NCI-H226 (cell line): ENCODE data around the gene CPNE4.

ENCODE experiments used
- DNase-seq: peaks from one replicate; pipeline ENCODE4 v3.0.0-alpha.2; 2015

CPNE4 gene

DNA sequence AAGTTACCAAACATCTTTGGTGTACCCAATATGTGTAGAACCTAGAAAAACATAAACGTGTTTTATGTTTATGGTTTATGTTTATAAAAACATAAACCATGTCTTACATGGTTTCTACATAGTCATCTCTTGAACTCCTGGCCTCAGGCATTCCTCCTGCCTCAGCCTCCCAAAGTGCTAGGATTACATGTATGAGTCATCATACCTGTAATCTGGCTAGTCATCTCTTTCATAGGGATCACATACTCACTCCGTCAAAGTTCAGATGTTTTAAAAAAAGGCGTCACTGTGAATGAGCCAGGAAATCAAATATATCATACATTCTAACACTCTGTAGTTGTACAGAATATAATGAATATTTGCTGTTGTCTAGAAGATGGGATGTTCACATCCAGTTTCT lies 178.6 kb downstream of the CPNE4 start:
- DNase-seq, result no peak

DNA sequence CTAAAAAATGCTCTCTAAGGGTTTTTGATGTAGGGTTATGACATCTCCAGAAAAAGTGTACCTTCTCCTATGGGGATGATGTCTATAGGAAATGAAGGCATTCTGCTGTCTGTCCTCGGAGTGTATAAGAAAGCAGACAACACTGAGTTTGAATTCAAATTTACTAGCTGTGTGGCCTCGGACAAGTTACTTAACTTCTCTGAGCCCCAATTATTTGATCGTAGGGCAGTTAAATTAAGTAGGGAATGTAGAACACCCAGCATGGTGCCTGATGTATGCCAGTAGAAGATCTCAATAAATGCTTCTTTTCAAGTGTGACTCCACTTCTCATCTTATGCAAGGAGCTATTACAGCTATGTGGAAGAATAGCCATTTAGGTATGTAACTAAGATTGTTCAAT lies 184.6 kb downstream of the CPNE4 start:
- DNase-seq, result no peak

DNA sequence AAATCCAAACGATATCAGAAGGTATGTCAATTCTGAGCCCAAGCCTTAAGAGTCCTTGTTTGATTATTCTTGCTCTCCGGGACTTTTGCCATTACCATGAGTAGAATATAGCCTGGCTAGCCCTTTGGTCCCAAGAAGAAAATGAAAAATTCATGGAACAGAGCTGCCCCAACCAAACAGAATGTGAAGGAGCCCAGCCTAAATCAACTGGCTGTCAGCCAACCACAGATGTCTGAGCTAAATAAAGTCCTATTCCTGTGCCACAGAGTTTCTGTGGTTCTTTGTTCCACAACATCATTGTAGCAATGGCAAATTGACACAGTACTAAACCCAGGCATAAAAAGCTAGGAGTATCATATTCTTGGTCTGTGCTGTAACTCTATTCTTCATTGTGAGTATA lies 185.2 kb downstream of the CPNE4 start:
- no peak for DNase-seq

DNA sequence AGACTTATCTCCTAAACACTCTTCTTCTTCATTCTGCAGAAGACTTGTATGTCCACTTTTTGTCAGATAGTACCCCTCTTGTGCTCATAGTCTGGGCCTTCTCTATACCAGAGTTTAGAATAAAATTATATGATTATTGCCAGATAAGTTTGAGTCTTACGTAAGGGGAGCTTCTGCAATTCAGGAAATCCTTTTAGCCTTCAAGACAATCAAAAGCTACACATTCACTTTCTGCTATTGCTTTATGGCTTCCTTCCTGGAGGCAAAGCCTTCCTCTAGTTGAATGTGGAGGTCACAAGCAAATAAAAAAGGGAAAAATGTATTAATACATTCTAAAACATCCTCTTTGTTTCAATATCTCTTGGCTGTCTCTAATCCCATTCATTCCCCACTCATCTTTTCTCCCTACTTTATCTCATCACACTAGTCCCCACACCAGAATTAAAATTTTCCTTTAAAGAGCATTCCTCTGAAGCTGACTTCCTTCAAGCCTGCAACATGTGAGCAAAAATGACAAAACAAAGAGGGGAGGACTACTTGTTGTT lies 186.8 kb downstream of the CPNE4 start:
- no peak for DNase-seq

DNA sequence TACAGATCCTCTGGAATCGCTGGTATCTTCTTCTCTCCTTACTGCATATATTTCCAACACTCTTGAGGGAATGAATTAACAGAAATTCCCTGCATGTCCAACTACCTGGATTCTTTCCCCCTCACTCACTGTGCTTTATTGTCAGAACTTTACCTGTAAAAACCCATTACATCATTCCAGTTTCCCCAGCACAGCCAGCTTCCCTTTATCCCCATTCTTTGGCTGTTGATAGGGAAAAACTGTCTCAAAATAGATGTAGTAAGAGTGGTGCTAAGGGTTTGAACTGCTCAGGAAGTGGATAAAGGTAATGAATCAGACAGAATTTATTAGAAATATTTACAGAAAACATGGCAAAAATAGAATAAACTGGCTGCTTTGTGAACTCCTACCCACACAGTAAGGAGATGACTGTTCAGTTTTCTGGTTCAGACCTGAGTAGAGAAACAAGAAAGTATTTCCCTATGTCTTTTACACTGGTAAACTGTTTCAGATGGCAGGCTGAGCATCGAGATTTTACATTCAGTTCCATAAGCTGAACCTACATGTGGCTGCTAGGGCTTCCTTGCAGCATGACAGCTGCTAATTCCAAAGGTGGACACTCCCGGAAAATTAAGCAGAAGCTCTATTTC lies 188.4 kb downstream of the CPNE4 start:
- no peak for DNase-seq

DNA sequence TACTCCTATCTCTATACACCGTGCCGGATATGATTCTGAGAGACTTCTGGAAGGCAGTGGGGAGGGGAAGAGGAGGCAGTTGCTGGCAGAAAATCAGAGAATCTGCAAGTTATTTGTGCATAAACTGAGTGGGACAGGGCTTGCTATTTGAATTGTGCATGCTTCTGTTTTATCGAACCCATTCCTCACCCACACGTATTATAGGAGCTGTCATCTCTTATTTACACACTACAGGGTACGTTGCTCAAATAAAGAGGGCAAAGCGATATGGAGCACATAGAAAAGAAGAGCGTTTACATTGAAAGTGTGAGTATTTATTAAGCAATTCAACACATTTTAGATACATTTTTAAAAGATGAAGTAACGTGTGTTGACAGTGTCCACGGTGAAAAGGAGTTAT lies 191.6 kb downstream of the CPNE4 start:
- DNase-seq, result no peak

DNA sequence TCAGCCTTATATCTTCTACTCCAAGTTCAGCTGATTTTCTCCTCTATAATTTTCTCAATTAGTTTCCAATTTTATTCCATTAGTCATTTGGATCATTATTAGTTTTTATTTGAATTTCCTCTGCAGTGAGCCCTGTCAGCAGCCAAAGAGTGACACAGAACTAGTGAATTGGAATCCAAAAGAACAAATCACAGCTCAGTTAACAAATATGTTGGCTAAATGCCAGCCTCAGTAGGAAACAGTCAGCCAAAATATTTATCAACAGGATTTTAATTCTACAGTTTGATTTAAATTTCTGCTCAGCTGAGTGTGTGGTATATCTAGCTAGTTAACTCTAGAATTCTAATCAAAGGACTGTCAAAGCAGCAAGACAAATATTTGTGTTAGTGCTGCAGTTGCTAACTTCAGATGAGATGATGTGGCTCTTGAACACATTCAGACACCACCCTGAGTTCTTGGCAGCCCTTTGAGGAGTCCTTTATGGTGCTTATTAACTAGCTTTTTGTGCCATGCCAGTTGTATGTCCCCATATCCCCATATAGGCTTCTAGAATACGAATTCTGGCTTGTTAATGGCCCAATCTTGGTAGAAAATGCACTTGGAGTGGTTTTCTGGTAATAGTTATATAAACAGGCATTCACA lies 194.5 kb downstream of the CPNE4 start:
- DNase-seq, result no peak

DNA sequence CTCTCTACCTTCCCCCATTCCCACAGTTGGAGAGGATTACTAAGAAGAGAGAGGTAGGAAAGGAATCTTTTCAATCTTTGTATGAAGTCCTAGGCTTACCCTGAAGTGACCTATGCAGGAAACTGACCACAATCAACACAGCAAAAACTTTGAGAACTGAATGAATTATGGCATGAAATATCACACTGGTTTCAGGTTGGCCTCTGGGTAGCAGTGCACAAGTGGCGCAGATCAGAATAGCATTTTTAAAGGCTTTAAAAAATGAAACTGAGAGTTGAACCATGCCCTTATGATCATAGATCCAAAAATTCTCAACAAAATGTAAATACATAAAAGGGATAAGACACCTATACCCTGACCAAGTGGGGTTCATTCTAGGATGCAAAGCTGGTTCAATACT lies 198.9 kb downstream of the CPNE4 start:
- no peak for DNase-seq

DNA sequence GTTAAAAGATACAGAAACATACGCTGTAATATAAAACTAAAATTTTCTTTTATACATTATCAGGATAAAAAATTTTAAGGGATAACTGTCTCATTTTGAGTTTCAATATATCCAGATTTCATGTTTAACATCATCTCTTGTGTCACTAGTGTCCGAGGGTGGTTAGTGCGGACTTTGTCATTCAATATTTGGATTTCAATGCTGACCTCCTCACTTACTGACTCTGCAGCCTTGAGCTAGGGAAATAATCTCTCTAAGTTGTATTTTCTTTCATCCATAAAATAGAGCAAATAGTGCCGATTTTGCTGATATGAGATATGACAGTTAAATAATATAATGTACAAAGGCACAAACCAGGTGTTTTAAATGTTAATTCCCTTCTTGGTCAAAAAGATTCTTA lies 203.2 kb downstream of the CPNE4 start:
- DNase-seq, result no peak

DNA sequence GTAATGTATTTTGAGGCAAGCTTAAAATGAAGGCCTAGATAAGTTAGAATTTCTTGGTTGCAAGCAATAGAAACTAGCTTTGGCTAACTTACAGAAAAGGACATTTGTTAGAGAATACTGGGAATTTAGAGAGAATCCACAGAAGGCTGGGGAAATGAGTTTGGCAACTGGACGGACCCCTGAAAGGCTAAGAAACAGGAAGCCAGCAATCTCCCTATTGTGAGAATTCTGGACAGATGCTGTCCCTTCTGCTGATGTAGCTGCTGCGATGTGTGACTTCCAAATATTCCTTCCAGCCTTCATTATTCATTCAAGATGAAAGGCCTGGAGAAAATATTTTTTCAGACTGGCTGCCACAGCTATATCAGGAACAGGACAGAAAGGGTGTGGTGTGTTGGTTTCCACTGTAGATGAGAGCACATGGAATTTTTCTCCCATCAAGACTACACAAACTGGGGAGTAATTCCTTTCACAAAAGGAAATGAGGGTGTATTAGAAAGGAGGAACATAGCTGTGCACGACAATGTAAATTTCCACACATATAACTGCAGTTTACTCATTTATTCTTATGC lies 213.5 kb downstream of the CPNE4 start:
- DNase-seq, result no peak

DNA sequence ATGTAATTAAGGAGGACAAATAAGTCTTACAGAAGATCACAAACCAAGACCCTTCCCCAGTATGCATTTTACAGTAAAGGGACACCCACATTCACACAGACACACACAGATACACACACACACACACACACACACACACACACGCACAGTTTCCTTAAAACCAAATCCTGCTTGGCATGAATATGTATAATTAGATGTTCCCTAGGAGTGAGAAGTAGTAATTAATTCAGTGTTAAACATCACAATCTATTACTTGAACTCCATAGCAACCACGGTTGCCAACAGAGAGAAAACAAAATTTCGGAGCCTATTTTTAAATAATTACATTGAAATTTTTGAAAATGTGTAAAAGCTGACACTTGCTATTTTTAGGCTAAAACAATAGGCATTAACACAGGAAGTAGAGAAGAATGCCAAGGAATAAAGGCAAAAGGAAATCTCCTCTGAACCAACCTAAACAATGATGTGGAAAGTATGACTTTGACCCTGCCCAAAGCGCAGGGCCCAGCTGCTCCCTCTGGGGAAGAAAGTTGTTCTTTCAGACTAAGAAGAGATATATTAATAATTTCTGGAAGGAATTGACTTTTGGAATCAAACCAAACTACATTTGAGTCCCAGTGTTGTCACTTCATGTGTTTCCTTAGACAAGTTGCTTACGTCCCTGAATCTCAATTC lies 215.3 kb downstream of the CPNE4 start:
- DNase-seq, result no peak

DNA sequence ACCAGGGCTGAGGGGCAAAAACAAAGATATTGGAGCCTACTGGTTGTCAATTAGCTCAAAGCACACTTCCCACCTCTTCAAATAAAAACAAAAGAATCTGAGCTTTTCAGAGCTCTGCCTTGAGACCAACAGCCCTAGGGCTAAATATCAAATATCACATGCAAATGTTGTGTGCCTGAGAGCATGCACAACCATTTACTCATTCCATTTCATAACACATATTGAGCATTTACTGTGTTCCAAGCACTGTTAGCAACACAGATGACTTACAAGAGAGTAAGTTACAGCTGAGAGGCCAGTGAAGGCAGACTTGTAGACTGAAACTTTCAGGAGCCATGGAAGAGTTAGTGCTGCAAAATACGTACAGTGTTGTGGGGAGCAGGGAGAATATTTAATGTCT lies 222.4 kb downstream of the CPNE4 start:
- no peak for DNase-seq

DNA sequence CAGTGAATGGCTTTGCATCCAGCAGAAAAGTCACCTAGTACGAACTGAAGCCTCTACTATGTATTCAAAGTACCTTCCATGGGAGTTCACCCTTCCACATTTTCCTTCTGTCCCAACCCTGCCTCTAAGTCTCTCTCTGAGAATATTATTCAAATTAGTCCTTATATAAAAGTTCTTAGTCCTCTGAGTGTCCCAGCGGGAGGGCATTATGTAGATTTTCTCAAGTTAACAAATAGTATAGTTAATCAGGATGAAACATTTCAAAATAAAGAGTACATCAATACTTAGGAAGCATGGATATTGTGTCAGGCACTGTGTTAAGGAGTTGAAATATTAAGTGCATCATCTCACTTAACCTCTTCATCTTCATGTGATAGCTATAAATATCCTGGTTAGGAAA lies 223.3 kb downstream of the CPNE4 start:
- no peak for DNase-seq

DNA sequence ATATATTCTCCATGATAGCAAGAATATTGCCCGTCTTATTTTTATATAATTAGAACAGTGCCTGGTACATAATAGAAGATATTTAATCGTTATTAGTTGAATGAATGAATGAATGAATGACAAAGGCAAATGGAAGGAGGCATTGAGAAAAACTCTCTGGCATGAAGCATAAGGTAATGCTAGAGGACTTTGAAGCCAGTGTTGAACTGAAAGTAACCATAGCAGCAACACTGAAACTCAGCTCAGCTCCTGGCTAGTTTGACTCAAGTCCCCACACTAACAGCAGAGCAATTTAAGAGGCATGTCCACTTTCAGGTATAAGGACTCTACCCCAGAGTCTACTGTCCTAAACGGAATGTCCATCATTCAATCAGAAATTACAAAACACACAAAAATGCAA lies 227.0 kb downstream of the CPNE4 start:
- DNase-seq, result no peak

DNA sequence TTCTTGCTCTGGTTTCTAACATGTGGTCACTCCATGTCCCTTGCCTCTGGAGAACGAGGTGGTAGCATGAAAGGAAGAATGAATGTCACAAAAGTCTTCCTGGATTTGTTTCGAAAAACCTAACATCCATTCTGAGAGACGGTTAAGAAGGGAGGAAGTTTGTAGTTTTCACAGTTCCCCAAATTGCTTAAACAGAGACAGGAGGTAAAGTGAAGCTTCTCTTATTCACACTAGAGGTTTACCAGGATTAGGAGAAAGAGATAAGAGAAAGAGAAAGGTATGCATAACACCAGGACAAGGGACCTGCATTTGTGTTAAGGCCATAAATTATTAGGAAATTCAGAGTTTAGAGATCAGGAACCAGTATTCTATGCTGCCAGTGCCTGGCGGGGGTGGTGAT lies 228.1 kb downstream of the CPNE4 start:
- no peak for DNase-seq

DNA sequence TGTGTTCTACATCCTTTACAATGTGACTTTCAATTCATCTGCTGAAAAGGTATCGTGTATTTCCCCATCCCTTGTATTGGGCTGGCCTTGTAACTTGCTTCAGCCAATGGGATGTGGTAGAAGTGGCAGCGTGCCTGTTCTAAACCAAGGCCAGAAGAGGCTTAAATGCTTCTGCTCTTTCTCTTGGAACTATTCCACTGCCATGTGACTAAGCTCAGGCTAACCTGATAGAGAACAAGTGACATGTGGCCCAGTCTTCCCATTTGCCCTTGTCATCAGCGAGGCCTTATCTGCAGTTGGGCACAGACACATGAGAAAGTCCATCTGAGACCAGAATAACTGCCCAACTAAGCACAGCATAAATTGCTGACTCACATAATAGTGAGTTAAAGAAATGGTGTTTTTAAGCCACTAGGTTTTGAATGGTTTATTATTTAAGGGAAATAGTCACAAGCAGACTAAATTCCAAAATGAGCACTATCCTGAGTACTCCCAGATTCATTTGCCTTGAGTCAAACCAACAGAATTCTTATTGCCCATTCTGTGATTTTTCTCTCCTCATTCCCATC lies 230.2 kb downstream of the CPNE4 start:
- DNase-seq, result no peak

DNA sequence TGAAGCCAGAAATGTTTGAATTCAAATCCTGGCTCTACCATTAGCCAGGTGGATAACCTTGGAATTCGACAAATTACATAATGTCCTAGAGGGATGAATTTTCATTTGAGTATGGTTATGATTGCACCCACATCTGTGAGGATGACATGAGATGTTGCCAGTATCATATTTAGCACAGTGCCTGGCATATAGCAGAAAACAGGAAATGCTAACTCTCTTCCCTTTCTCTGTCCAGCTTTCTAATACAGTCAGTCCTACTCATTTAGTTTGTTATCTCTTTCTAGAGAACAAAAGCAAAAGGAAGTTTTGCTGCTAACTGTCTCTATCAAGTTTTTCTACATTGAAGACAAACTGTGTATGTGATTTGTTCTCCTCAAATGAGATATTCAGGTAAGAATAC lies 231.7 kb downstream of the CPNE4 start:
- DNase-seq, result no peak

DNA sequence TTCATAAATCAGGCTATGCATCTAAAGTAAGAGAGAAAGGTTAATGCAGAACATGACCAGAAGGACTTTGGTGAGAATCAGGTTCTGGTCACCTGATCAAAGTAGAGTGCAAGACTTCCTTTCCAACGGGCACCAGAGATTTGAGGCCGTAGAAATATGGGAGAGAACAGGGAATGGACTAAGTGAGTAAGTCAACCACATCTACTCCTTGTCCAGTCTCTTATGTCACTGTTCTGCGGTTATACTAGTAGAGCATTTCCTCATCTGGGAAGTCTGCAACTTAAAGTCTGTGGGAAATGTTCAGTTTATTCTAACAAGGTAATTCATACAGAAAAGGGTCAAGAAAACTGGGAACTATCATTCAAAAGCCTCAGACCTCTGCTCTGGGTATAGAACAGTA lies 232.8 kb downstream of the CPNE4 start:
- no peak for DNase-seq

DNA sequence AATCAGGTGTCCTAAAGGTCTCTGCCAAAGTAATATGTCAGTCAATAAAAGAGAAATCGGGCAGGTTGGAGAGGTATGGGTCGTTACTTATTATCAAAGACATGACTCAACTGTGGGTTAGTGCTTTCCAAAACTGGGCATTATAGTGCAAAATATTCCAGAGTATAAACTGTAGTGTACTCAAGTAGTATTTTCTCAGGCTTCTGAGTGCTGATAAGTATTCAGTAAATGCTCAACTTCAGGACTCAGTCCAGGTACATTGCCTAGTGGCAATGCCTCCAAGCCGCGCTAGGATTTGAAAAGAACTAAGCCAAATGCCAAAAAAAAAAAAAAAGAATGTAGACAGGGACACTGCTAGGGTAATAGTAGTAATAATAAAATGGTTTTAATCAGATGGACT lies 233.2 kb downstream of the CPNE4 start:
- no peak for DNase-seq

DNA sequence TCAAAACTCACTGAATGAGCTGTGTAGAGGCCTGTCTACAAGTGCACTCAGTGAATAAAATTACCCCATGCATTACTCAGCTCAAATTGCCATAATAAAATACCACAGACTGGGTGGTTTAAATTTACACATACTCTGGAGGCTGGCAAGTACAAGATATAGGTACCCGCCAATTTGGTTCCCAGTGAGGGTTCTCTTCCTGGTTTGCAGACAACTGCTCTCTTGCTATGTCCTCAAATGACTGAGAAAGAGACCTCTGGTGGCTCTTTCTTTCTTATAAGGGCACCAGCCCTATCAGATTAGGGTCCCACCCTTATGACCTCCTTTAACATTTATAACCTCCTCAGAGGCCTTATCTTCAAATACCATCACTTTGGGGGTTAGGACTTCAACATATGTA lies 237.0 kb downstream of the CPNE4 start:
- DNase-seq, result no peak

DNA sequence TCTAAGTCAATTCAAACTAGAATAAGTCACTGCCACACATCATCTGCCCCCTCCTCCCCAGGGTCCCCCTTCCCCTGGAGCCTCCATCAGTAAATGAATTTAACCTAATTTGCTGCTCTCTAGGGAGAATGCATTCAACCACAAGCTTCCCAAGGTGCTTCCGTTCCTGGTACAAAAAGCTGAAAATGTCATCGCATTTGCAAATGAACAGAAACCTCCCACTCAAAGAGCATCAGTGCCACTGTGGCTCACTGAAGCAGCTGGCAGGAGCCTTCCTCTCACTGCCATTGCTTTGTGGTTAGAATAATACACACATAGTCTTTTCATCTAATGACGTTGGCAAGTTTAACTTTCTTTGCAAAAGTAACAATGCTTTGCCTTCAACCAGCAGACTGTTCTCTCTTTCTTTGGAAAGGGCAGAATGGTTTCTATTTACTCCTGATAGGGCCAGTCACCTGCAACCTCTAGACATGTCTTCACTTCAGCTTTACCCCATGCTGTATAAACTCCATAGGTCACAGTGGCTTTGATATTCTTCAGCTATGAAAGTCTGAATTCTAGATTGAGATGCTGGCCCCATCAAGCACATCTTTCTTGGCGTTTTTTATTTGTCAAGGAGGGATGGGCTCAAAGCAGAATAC lies 238.1 kb downstream of the CPNE4 start:
- no peak for DNase-seq

DNA sequence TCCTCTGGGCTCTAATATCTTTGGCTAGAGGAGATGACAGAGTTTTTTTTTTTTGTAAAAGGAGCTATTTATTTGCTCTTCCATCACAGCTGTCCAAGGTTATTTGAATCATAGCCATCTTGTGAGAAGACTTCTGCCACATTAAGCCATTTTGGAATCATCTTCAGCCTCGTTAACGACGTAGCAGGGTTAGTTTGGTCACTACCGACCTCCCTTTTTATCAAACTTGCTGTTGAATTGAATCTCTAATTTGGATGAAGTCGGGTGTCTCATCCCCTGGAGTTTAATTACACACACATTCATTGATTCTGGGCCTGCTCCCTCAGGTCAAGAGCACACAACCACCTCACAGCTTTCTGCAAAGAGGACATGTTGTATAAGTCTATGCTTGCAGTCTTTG lies 238.7 kb downstream of the CPNE4 start:
- no peak for DNase-seq
